ENCODE data around the gene OR13G1.
"Not testable (repeated sequence)": the region's sequence is repeated elsewhere in the genome, so short reads cannot be mapped to it uniquely, and the experiment has no call there.

Gene OR13G1, protein sequence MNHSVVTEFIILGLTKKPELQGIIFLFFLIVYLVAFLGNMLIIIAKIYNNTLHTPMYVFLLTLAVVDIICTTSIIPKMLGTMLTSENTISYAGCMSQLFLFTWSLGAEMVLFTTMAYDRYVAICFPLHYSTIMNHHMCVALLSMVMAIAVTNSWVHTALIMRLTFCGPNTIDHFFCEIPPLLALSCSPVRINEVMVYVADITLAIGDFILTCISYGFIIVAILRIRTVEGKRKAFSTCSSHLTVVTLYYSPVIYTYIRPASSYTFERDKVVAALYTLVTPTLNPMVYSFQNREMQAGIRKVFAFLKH

DNA sequence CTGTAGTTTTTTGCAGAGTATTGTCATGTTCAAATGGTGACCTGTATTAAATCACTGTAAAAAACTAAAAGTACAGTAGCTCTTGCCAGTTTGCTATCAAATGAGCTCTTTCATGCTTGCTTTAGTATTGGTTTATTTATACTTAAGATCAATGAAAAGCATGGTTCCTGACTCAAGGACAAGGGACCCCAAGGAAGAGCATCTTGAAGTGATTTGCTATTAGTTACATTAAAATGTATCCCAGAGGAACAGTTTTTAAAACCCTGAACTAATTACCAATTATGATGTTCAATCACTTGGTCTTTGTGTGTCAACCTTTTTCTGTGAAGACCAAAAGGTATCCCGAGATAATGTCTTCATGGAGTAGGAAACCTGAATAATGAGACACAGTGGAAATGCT, at the start of gene OR13G1:
TSS of gene OR13G1 (minus strand) at position 101 of the 400 bp plus-strand sequence. CDS start 6,698 bp downstream, outside the sequence.
- no peak for DNase-seq (ENCODE audit: low spot score)

GRCh38 chr1:247721222-247721621, 41.7 kb upstream of the OR13G1 start:
- DNase-seq (ENCODE audit: low spot score): no peak

DNA sequence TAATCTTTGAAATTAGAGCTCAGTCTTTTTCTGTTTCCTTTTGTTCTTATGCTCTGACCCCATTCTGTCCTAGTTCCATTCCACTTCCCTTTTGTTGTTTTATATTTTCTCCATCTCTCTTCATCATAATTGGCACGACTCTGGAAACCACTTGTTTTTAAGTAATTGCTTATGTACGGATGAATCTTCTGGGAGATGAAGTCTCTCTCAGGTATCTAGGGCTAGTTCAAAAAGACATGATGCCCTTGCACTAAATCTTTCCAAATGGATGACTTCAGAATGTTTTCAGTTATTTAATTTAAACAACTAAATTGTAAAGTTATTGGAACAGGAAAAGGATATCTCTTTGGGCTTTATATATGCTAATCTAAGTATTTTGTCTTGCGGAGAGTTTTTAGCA, 37.0 kb upstream of the OR13G1 start, which contains the start of gene OR6F1:
TSS of gene OR6F1 (minus strand) at position 101 of the 400 bp plus-strand sequence. CDS start 3,891 bp downstream, outside the sequence.
- DNase-seq (ENCODE audit: low spot score): no peak

DNA sequence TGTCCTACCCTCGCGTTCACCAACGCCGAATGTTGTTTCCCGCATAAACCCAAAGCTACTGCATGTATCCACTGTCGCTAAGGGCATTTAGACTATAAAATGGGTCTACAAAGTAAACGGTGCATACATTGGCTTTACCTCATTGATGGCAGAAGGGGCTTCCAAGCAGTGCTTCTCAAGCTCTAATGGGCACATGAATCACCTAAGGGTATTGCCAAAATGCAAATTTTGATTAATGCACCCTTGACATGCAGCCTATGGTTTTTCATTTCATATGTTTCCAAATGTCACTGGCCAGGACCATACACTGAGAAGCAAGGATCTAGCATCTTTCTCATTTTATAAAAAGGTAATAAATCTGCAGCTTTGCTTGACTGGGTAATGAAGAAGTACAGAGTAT, 34.2 kb upstream of the OR13G1 start:
- DNase-seq (ENCODE audit: low spot score): no peak

DNA sequence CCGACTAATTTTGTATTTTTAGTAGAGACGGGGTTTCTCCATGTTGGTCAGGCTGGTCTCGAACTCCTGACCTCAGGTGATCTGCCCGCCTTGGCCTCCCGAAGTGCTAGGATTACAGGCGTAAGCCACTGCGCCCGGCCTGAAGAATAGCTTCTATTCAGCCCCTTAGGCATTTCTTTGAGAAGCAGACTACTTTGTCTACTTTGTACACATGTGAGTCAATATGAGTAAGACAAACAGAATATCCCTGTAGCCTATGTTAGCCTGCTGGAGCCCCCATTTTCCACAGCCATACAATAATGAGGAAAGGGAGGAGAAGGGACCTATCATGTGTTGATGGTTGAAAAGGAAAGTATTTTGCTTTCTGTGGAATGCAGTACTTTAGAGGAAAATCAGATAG, 31.1 kb upstream of the OR13G1 start:
- not testable (repeated sequence) for DNase-seq (ENCODE audit: low spot score)

DNA sequence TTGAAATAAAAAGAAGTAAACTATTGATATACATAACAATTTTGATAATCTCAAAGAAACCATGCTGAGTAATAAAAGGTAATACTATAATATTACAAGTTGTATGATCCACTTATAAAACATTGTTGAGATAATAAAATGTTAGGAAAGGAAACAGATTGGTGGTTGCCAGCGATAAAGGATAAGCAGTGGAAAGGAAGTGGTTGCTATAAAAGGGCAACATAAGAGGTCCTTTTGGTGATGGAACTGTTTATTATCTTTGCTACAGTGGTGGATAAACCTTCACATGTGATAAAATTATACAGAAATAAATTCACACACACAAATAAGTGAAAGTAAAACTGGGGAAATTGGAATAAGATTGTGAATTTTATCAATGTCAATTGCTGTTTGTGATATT, 21.8 kb upstream of the OR13G1 start:
- no peak for DNase-seq (ENCODE audit: low spot score)

- DNase-seq (ENCODE audit: low spot score): peak; percentile 17
Observed at GRCh38 chr1:247681288-247681897, 1.9 kb upstream of the OR13G1 start.

- DNase-seq (ENCODE audit: low spot score): no peak
Observed at GRCh38 chr1:247680171-247680570, 632 bp upstream of the OR13G1 start.

GRCh38 chr1:247669225-247669624, 10.3 kb downstream of the OR13G1 start:
- no peak for DNase-seq (ENCODE audit: low spot score)

GRCh38 chr1:247656221-247656875, 23.2 kb downstream of the OR13G1 start:
- no peak for DNase-seq (ENCODE audit: low spot score)

- no peak for DNase-seq (ENCODE audit: low spot score)
Observed at GRCh38 chr1:247653040-247653439, 26.5 kb downstream of the OR13G1 start.

DNA sequence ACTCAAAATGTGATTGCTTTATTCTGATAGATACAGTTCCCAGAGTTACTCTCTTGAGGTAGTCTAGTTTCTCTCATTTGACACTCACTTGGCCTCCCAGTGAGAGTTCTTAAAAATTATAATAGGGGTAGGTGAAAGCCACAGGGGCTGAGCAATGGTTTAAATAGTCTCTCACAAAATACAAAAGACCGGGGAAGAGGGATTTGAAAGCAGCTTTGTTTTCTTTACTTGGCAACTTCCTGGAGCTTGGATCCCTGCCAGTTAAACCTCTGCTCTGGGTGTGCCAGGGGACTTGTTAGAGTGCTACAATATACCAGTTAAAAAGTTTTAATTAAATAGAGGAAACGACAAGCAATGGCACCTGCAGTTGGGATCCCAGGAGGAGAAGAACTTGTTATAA, 31.7 kb downstream of the OR13G1 start:
- DNase-seq (ENCODE audit: low spot score): no peak

DNA sequence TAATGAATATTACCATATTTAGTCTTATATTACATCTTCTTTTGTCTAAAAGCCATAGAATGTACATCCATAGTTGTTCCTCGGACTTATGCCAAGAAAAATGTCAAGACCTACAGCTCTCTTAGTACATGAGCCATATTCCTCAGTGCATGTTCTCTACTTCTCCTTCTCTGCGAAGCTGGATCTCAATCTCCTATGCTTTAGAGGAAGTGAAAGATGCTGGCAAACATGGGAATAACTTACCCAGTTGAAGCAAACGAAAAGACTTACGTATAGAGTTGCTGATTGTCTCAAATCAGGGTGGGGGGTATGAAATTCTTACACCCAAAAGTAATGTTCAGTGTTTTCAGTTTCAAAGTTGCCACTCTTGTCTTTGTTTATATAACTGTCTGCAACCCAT, 32.7 kb downstream of the OR13G1 start:
- no peak for DNase-seq (ENCODE audit: low spot score)

DNA sequence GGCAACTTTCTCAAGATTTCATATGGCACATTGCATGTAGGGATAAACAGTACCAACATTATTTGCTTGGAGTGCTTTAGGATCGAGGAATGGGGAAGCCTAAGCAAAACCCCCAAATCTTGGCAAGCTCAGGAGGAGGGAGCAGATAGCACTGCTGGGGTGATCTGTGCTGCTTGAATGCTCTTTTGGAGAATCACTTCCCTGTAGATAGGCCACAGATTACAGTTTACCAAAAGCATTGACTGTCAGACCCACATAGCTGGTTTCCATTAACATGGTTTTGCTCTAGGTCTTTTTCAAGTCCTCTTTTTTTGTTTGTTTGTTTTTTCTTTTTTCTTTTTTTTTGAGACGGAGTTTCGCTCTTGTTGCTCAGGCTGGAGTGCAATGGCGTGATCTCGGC, 36.8 kb downstream of the OR13G1 start:
- DNase-seq (ENCODE audit: low spot score): no peak

DNA sequence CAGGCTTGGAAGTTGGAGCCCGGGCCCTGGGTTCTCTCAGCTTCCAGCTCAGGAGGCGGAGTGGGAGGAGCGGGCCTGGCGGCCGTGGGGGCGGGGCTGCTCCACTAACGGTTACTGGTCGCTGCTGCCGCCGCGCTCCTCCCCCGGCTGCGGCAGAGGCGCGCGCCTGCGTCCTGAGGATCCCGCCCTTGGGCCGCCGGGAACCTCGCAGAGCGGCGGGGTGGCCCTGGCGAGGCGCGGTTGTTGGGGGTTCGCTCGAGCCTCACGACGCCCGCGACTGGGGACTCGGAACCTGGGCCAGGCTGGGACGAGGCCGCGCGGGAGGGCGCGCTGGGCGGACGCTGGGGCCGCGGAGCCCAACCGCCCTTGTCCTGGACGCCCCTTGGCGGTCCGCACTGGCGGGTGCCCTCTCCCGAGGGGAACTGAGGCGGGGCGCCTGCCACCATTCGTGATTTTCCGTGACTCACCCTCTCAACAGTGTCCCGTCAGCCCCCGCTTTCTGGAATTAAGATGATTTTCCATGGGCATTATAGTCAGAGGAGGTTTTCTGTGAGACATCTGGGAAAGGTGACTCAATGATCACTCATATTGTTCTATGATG, 40.1 kb downstream of the OR13G1 start:
- DNase-seq (ENCODE audit: low spot score): no peak

GRCh38 chr1:247638781-247639180, 40.8 kb downstream of the OR13G1 start:
- DNase-seq (ENCODE audit: low spot score): no peak

GRCh38 chr1:247638011-247638410, 41.5 kb downstream of the OR13G1 start:
- DNase-seq (ENCODE audit: low spot score): no peak

DNA sequence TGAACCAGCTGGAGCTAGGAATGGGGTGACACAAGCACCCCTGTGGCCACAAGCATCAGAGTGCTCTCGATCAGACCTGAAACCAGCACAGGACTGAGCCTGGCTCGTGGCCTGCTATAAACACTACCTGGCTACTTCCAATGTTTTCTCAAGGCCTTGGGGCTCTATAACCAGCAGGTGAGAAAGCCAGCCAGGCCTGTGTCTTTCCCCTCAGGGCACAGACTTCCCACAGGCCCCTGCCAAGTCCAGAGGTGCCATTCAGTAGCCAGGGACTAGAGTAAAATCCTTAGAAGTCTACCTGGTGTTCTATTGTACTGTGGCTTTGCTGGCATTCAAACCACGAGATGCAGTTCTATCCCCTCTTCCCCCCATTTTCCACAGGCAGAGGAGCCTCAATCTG, 51.6 kb downstream of the OR13G1 start:
- no peak for DNase-seq (ENCODE audit: low spot score)

Measured in HuH-7 (cell line).